Prostate gland (tissue), 2 donors: ENCODE results near the gene TMEM63C.

Experiments used
- CTCF ChIP-seq, 4 experiments: fragments of 200-600 bp in 2 of 4; fragments of 450-650 bp in 2 of 4; sonication (generic) in 2 of 4; IDR thresholded peaks; 1 replicate in 3 of 4; 2 replicates in 1 of 4; pipeline ENCODE4 v1.5.1; 2016 to 2019; ENCODE audit warnings: antibody characterized with exemption in 4 of 4, mild to moderate bottlenecking in 2 of 4, moderate library complexity in 2 of 4
- POLR2AphosphoS5 ChIP-seq: sonication (generic); formaldehyde crosslinking; IDR thresholded peaks from one replicate; pipeline ENCODE4 v1.6.1; 2017; ENCODE audit warnings: antibody characterized with exemption

GRCh38 chr14:77175843-77176242 lies 5.8 kb upstream of the TMEM63C start:
- no peak for TF ChIP-seq CTCF (IDR thresholded peaks at IDR 0.05)
- TF ChIP-seq POLR2AphosphoS5: no peak
